Activated CD4-positive, alpha-beta T cell treated with anti-CD3 and anti-CD28 coated beads, Interleukin-2, amount 10 ng/mL, durations not matched to agents 7 days and 5 days (primary cell): ENCODE data around the gene TAF15. TPM values are rescaled to one million over a fixed set of nuclear protein-coding genes. Genes with fewer than 3 reads are reported as not detected.

Experiments used
- CTCF ChIA-PET: fragments of 350-600 bp; sonication (Branson Sonifier 250); formaldehyde crosslinking; loops from one replicate; lab custom pipeline; 2021; ENCODE audit warnings: antibody characterized with exemption; lab: Charles Lee
- POLR2A ChIA-PET: fragments of 350-600 bp; sonication (Branson Sonifier 250); formaldehyde crosslinking; loops from one replicate; lab custom pipeline; 2021; ENCODE audit warnings: antibody characterized with exemption; lab: Charles Lee
- DNase-seq: peaks from one replicate; pipeline ENCODE4 v3.0.0-alpha.2; 2020
- H3K27ac Mint-ChIP-seq: one replicate; pipeline ENCODE4 v1.8.0; 2021; ENCODE audit warnings: mild to moderate bottlenecking, moderate library complexity, mixed read lengths
- H3K27me3 Mint-ChIP-seq: one replicate; pipeline ENCODE4 v1.8.0; 2021; ENCODE audit warnings: mixed read lengths
- H3K36me3 Mint-ChIP-seq: one replicate; pipeline ENCODE4 v1.8.0; 2021; ENCODE audit warnings: low read depth, mixed read lengths
- H3K4me1 Mint-ChIP-seq: one replicate; pipeline ENCODE4 v1.8.0; 2021; ENCODE audit warnings: mixed read lengths
- H3K4me3 Mint-ChIP-seq: one replicate; pipeline ENCODE4 v1.8.0; 2021; ENCODE audit warnings: mild to moderate bottlenecking, moderate library complexity, mixed read lengths
- H3K9me3 Mint-ChIP-seq: one replicate; pipeline ENCODE4 v1.8.0; 2021; ENCODE audit warnings: mixed read lengths
- total RNA-seq, 2 experiments: library from RNA; stranded (reverse); gene quantifications; one replicate each; pipeline ENCODE4 v1.2.3, GENCODE V29; 2021

TAF15 gene
- total RNA-seq, 2 experiments from 2014 or later: 274 to 311 TPM

GRCh38 chr17:35769895-35770486, 39.3 kb upstream of the TAF15 start:
- Mint-ChIP-seq H3K36me3 (no peaks in the 10 kb centered on the region), H3K4me1 (peaks cover 3% of the 10 kb centered on the region), H3K27ac (no peak overlapping the region), H3K27me3 (peaks cover 8% of the 10 kb centered on the region), H3K9me3 (no peaks in the 10 kb centered on the region), H3K4me3 (no peak overlapping the region)
- POLR2A ChIA-PET: no interaction called here
- DNase-seq: no peak
- CTCF ChIA-PET: interaction anchor here (0.6 to 2.7 kb wide), 8 partner anchors 10 to 458 kb away, joined by 3 to 14 read pairs (median 3); partner anchors contain the start of gene TAF15

- ChIA-PET CTCF (interaction anchor here (2.4 kb wide), 1 partner anchor 9 kb away, joined by 6 read pairs; no protein-coding TSS in a partner anchor), POLR2A (no interaction called here)
- H3K27me3 Mint-ChIP-seq: peaks cover 11% of the 10 kb centered on the region
- no peak overlapping the region for H3K4me3 Mint-ChIP-seq
- DNase-seq: no peak
- H3K4me1 Mint-ChIP-seq: no peaks in the 10 kb centered on the region
- no peak overlapping the region for H3K27ac Mint-ChIP-seq
- H3K9me3 Mint-ChIP-seq: no peaks in the 10 kb centered on the region
- H3K36me3 Mint-ChIP-seq: no peaks in the 10 kb centered on the region
Measured at GRCh38 chr17:35773129-35773528, 36.2 kb upstream of the TAF15 start.

DNA sequence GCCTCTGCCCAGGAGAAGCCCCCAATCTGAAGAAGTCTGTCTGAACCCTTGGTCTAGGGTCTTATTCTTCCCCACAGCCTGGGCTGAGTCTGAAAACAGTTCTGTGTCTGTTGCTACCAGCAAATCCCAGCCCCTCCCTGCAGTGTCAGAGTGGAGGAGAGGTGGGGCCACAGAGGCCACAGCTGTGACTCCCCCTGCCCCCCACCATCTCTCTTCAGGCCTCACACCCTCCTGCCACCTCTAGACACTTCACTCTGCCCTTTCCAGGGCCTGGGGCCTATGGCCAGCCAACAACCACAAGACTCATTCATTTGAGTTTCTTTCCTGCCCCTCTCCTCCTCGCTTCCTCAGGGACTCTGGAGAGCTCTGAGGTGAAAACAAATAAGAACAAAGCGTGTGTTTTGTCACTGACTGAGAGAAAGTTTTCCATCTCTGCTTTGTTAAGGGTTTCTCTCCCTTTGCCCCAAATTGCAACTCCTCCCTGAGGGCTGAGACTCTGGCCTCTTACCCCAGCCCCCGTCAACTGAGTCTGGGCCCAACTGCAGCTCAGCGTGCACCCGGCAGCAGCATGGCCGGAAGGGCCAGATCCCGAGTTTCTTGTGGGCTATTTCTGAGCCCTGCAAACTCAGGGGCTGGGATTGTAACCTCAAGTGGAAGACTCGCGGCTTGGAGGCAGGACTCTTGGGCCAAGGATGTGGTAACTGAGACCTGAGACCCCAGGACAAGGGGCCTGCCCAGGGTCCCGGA, 35.4 kb upstream of the TAF15 start:
- no peaks in the 10 kb centered on the region for H3K36me3 Mint-ChIP-seq
- CTCF ChIA-PET: interaction anchor here (0.8 to 3.5 kb wide), 3 partner anchors 10 to 11 kb away, joined by 3 to 16 read pairs (median 6); no protein-coding TSS in a partner anchor
- H3K4me3 Mint-ChIP-seq: no peak overlapping the region
- DNase-seq: no peak
- H3K9me3 Mint-ChIP-seq: no peaks in the 10 kb centered on the region
- H3K27ac Mint-ChIP-seq: no peak overlapping the region
- peaks cover 13% of the 10 kb centered on the region for H3K27me3 Mint-ChIP-seq
- no peaks in the 10 kb centered on the region for H3K4me1 Mint-ChIP-seq
- POLR2A ChIA-PET: no interaction called here

- peaks cover 15% of the 10 kb centered on the region for H3K27me3 Mint-ChIP-seq
- DNase-seq: no peak
- H3K36me3 Mint-ChIP-seq: no peaks in the 10 kb centered on the region
- no peaks in the 10 kb centered on the region for H3K9me3 Mint-ChIP-seq
- CTCF ChIA-PET: interaction anchor here (3.5 kb wide), 1 partner anchor 10 kb away, joined by 16 read pairs; no protein-coding TSS in a partner anchor
- no peaks in the 10 kb centered on the region for H3K4me1 Mint-ChIP-seq
- no peak overlapping the region for H3K27ac Mint-ChIP-seq
- POLR2A ChIA-PET: no interaction called here
- no peak overlapping the region for H3K4me3 Mint-ChIP-seq
Measured at GRCh38 chr17:35774499-35774898, 34.8 kb upstream of the TAF15 start.

DNA sequence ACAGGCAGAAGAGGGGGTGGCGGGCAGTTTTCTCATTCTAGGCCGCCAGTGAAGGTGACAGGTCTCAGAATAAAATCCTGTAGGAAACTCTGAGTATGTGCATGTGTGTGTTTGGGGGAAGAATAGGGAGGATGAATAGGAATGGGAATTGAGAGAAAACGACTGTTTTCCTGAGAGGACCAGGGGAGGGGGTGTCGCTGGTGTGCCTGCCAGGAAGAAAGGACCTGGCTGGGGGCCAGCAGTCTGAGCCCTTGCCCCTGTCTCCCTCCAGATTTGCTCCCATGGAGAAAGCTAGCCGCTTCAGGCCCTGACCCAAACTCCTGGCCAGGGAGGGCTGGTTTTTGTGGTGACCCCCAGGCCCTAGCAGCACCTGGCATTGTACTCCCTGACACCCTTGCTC, 34.2 kb upstream of the TAF15 start:
- Mint-ChIP-seq H3K36me3 (no peaks in the 10 kb centered on the region), H3K27ac (no peak overlapping the region), H3K4me1 (no peaks in the 10 kb centered on the region), H3K27me3 (peaks cover 15% of the 10 kb centered on the region), H3K9me3 (no peaks in the 10 kb centered on the region), H3K4me3 (no peak overlapping the region)
- CTCF ChIA-PET: interaction anchor here (3.5 kb wide), 1 partner anchor 11 kb away, joined by 16 read pairs; no protein-coding TSS in a partner anchor
- POLR2A ChIA-PET: no interaction called here
- DNase-seq: no peak

DNA sequence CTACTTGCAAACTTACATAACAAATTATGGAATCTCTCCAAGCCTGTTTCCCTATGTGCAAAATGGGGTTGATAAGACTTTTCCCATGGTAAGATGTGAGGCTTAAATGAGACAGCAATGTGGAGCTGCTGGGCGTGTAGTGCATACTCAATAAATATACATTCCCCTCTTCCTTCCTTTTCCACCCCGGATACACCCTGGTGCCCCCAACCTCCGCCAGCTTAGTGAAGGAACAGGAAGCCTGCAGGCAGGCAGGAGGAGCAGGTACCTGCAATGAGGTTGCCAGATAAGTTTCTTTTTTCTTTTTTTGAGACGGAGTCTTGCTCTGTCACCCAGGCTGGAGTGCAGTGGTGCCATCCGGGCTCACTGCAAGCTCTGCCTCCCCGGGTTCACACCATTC, 33.7 kb upstream of the TAF15 start:
- DNase-seq: no peak
- H3K4me1 Mint-ChIP-seq: no peaks in the 10 kb centered on the region
- no peak overlapping the region for H3K4me3 Mint-ChIP-seq
- ChIA-PET CTCF (interaction anchor here (3.5 kb wide), 1 partner anchor 12 kb away, joined by 16 read pairs; no protein-coding TSS in a partner anchor), POLR2A (interaction anchor here (0.7 kb wide), 1 partner anchor 34 kb away, joined by 4 read pairs; no protein-coding TSS in a partner anchor)
- H3K9me3 Mint-ChIP-seq: no peaks in the 10 kb centered on the region
- no peaks in the 10 kb centered on the region for H3K36me3 Mint-ChIP-seq
- H3K27ac Mint-ChIP-seq: no peak overlapping the region
- peaks cover 15% of the 10 kb centered on the region for H3K27me3 Mint-ChIP-seq

- DNase-seq: no peak
- ChIA-PET CTCF (no interaction called here), POLR2A (interaction anchor here (0.6 kb wide), 1 partner anchor 112 kb away, joined by 3 read pairs; no protein-coding TSS in a partner anchor)
- no peak overlapping the region for H3K4me3 Mint-ChIP-seq
- H3K9me3 Mint-ChIP-seq: no peaks in the 10 kb centered on the region
- no peaks in the 10 kb centered on the region for H3K36me3 Mint-ChIP-seq
- peaks cover 20% of the 10 kb centered on the region for H3K27me3 Mint-ChIP-seq
- H3K27ac Mint-ChIP-seq: no peak overlapping the region
- H3K4me1 Mint-ChIP-seq: no peaks in the 10 kb centered on the region
Measured at GRCh38 chr17:35778641-35779196, 30.6 kb upstream of the TAF15 start.

GRCh38 chr17:35780950-35781349, 28.3 kb upstream of the TAF15 start:
- no peaks in the 10 kb centered on the region for H3K4me1 Mint-ChIP-seq
- POLR2A ChIA-PET: no interaction called here
- CTCF ChIA-PET: interaction anchor here (0.7 to 2.6 kb wide), 5 partner anchors 11 to 189 kb away, joined by 3 to 19 read pairs (median 8); no protein-coding TSS in a partner anchor
- no peaks in the 10 kb centered on the region for H3K36me3 Mint-ChIP-seq
- H3K9me3 Mint-ChIP-seq: no peaks in the 10 kb centered on the region
- H3K27me3 Mint-ChIP-seq: peaks cover 20% of the 10 kb centered on the region
- DNase-seq: no peak
- no peak overlapping the region for H3K27ac Mint-ChIP-seq
- H3K4me3 Mint-ChIP-seq: no peak overlapping the region

- no peak for DNase-seq
- POLR2A ChIA-PET: no interaction called here
- Mint-ChIP-seq H3K36me3 (no peaks in the 10 kb centered on the region), H3K4me3 (no peak overlapping the region), H3K9me3 (no peaks in the 10 kb centered on the region), H3K27me3 (peaks cover 30% of the 10 kb centered on the region), H3K27ac (no peak overlapping the region), H3K4me1 (peaks cover 9% of the 10 kb centered on the region)
- CTCF ChIA-PET: interaction anchor here (0.8 to 2.5 kb wide), 4 partner anchors 11 to 37 kb away, joined by 3 to 8 read pairs (median 4); no protein-coding TSS in a partner anchor
Measured at GRCh38 chr17:35784895-35785294, 24.4 kb upstream of the TAF15 start.

DNA sequence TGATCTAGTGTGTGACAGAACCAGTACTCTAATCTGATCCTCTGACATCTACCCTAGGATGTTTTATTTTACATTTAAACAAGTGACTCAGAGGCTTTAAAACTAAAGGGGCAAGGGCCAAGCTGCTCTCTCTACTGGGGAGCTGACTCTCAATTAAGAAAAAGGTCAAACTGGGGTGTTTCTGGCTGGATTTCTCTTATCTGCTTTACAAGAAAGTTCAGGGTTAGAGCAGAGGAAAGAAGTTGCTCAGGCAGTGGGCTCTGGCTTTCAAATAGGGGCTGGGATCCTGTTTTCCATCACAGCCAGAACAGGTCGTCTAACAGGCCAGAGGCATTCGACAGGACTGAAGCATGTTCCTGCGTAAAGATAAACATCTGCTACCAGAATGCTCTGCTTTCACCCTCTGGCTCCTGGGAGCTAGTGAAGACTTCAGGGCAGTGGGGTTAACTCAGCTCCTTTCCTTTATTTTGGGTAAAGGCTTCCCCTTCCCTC, 22.3 kb upstream of the TAF15 start:
- H3K4me3 Mint-ChIP-seq: no peak overlapping the region
- H3K36me3 Mint-ChIP-seq: no peaks in the 10 kb centered on the region
- peaks cover 26% of the 10 kb centered on the region for H3K27me3 Mint-ChIP-seq
- ChIA-PET CTCF (interaction anchor here (0.9 to 2.5 kb wide), 3 partner anchors 10 to 39 kb away, joined by 3 to 5 read pairs (median 4); partner anchors contain the start of gene TAF15), POLR2A (no interaction called here)
- no peaks in the 10 kb centered on the region for H3K9me3 Mint-ChIP-seq
- no peak overlapping the region for H3K27ac Mint-ChIP-seq
- no peak for DNase-seq
- H3K4me1 Mint-ChIP-seq: peaks cover 9% of the 10 kb centered on the region

DNA sequence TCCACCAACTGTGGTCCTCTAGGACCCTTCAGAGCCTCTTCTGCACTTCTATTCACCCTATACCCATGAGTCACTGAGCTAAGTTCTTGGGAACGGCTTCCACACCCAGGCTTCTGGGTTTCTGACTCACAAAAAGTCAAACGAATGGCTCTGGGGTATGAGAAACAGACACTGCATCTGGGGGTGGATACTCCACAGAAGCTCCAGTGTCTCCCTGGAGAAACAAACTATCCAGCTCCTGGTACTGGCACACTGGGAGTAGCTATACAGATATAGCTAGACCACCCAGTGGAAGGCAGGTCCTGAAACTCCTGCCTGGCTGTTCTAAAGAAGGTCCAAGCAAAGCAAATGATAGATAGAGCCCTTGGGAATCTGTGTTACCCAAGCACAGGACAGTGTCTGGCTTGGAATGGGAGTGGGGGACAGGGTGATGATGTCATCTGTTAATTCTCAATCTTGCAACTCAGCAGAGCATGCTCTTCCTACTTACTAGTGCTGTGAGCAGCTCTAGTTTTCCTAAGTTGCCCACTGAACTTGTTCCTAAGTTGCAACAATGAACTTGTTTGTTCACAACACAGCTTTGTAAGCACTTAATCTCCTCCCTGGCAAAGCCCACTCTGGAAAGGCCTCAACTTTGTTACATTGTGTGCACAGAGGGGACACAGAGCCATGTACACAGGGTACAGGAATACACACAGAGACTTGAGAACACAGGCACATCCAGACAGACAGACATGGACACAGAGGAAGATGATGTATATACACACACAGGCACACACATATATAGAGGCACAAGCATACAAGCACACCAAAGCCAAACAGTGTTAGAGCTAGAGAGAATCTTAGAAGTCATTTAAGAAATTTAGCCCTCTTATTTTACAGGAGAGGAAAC, 20.6 kb upstream of the TAF15 start:
- POLR2A ChIA-PET: no interaction called here

GRCh38 chr17:35790841-35791240, 18.4 kb upstream of the TAF15 start:
- ChIA-PET POLR2A (no interaction called here), CTCF (no interaction called here)
- no peak overlapping the region for H3K4me3 Mint-ChIP-seq
- no peaks in the 10 kb centered on the region for H3K36me3 Mint-ChIP-seq
- no peak overlapping the region for H3K27ac Mint-ChIP-seq
- peaks cover 15% of the 10 kb centered on the region for H3K4me1 Mint-ChIP-seq
- H3K9me3 Mint-ChIP-seq: no peaks in the 10 kb centered on the region
- no peak for DNase-seq
- peaks cover 48% of the 10 kb centered on the region for H3K27me3 Mint-ChIP-seq

More for the DNA sequence above, 20.6 kb upstream of the TAF15 start:
- H3K4me3 Mint-ChIP-seq: no peak overlapping the region
- no peaks in the 10 kb centered on the region for H3K9me3 Mint-ChIP-seq
- H3K27ac Mint-ChIP-seq: no peak overlapping the region
- H3K36me3 Mint-ChIP-seq: no peaks in the 10 kb centered on the region
- no peak for DNase-seq
- CTCF ChIA-PET: interaction anchor here (0.9 to 1.9 kb wide), 6 partner anchors 9 to 28 kb away, joined by 3 to 13 read pairs (median 4); no protein-coding TSS in a partner anchor
- peaks cover 9% of the 10 kb centered on the region for H3K4me1 Mint-ChIP-seq
- H3K27me3 Mint-ChIP-seq: peaks cover 33% of the 10 kb centered on the region
